Panc1 (cell line): ENCODE measurements around the gene ENGASE. TPM values are rescaled to one million over a fixed set of nuclear protein-coding genes. Genes with fewer than 3 reads are reported as not detected.

Experiments
- ATAC-seq: fragments of 200-7000 bp; cut with Tn5 transposase; 2 replicates; pipeline ENCODE4 v1.9.1; 2020; ENCODE audit warnings: mild to moderate bottlenecking, moderate library complexity
- Bru-seq: library from RNA; stranded (reverse); fragments of 400-500 nt; gene quantifications from one replicate; lab custom pipeline; 2021; lab: Mats Ljungman, UMichigan
- BruChase-seq, 2 experiments: library from RNA; stranded (reverse); fragments of 400-500 nt; gene quantifications; one replicate each; lab custom pipeline; 2021; lab: Mats Ljungman, UMichigan
- BruUV-seq: library from RNA; stranded (reverse); fragments of 400-500 nt; replicated peaks from 2 replicates; lab custom pipeline; 2021; lab: Mats Ljungman, UMichigan
- CTCF ChIA-PET: fragments of 300-600 bp; sonication (Branson Sonifier 250); formaldehyde crosslinking; loops from one replicate; lab custom pipeline; 2022; ENCODE audit warnings: antibody characterized with exemption; lab: Charles Lee
- POLR2A ChIA-PET: fragments of 300-600 bp; sonication (Branson Sonifier 250); formaldehyde crosslinking; loops from one replicate; lab custom pipeline; 2022; ENCODE audit warnings: antibody characterized with exemption; lab: Charles Lee
- DNase-seq: peaks from one replicate; pipeline ENCODE4 v3.0.0-alpha.2; 2010; ENCODE audit warnings: low read depth, low spot score
- H3K27ac ChIP-seq: 2 replicates; pipeline ENCODE4 v1.5.1; 2011; ENCODE audit warnings: mild to moderate bottlenecking, low read length, inconsistent platforms
- H3K27me3 ChIP-seq: fragments of 200-500 bp; sonication (Bioruptor generic); 2 replicates; pipeline ENCODE4 v1.6.0; 2014; ENCODE audit warnings: low read length, inconsistent platforms; ENCODE audit not compliant: control insufficient read depth, insufficient read depth
- H3K36me3 ChIP-seq: fragments of 200-500 bp; sonication (Bioruptor generic); 2 replicates; pipeline ENCODE4 v1.5.1; 2014; ENCODE audit warnings: inconsistent platforms, mild to moderate bottlenecking, low read length, moderate library complexity; ENCODE audit not compliant: control insufficient read depth, insufficient read depth
- H3K4me1 ChIP-seq: 2 replicates; pipeline ENCODE4 v1.5.1; 2011; ENCODE audit warnings: inconsistent platforms, mild to moderate bottlenecking, low read length, moderate library complexity; ENCODE audit not compliant: control insufficient read depth, insufficient read depth
- H3K4me3 ChIP-seq, 2 experiments: 2 replicates each; pipeline ENCODE4 v1.5.1; 2011 to 2012; ENCODE audit warnings: low read depth in 2 of 2, low read length in 2 of 2, mild to moderate bottlenecking in 2 of 2, inconsistent platforms in 1 of 2, moderate library complexity in 1 of 2
- H3K9me3 ChIP-seq: fragments of 200-500 bp; sonication (Bioruptor generic); 2 replicates; pipeline ENCODE4 v1.5.1; 2014; ENCODE audit warnings: low read depth, mild to moderate bottlenecking, inconsistent platforms, low read length, moderate library complexity; ENCODE audit not compliant: control insufficient read depth, insufficient read depth
- POLR2AphosphoS5 ChIP-seq: IDR thresholded peaks from 2 replicates; pipeline ENCODE4 v1.6.1; 2012; ENCODE audit warnings: mild to moderate bottlenecking, low read depth, low read length, moderate library complexity
- SIN3A ChIP-seq: IDR thresholded peaks from 2 replicates; pipeline ENCODE4 v1.6.1; 2012; ENCODE audit warnings: low read depth, mild to moderate bottlenecking, low read length, moderate library complexity, borderline replicate concordance; ENCODE audit not compliant: insufficient read depth
- TCF7L2 ChIP-seq: IDR thresholded peaks from 2 replicates; pipeline ENCODE4 v1.6.1; 2011; ENCODE audit warnings: mild to moderate bottlenecking, low read depth, low read length, inconsistent platforms
- in situ Hi-C: cut with HindIII; loops from 2 replicates; pipeline ENCODE4 v1.10.0; 2016; ENCODE audit warnings: low sequenced_read_pairs, low pct_unique_long_range_greater_than_20kb
- intact Hi-C: fragments of 100-400 bp; cut with micrococcal nuclease; formaldehyde crosslinking; loops from one replicate; pipeline ENCODE4 v1.10.0; 2022; ENCODE audit not compliant: unreplicated experiment
- long read RNA-seq: library from polyadenylated mRNA; unstranded; transcript quantifications from one replicate; pipeline ENCODE4 v2.0.0, GENCODE V29; 2021; ENCODE audit not compliant: unreplicated experiment
- polyA plus RNA-seq: library from polyadenylated mRNA; unstranded; fragments of >200 nt; gene quantifications from one replicate; pipeline ENCODE4 v1.2.1, GENCODE V29; 2012; ENCODE audit warnings: missing spikeins; ENCODE audit not compliant: insufficient read length
- total RNA-seq: library from RNA; stranded (reverse); gene quantifications from one replicate; pipeline ENCODE4 v1.2.1, GENCODE V29; 2021; ENCODE audit not compliant: unreplicated experiment
- TF ChIP-seq, protein P1 (sequence below), 2 experiments: IDR thresholded peaks; 2 replicates each; pipeline ENCODE4 v1.6.1; 2011 to 2012; ENCODE audit warnings: low read depth in 2 of 2, control low read depth in 1 of 2, low read length in 1 of 2, mild to moderate bottlenecking in 1 of 2, moderate library complexity in 1 of 2; ENCODE audit not compliant: insufficient read depth in 1 of 2
- TF ChIP-seq, protein P2 (sequence below): fragments of 450-650 bp; IDR thresholded peaks from 2 replicates; pipeline ENCODE4 v1.5.1; 2017; ENCODE audit warnings: mild to moderate bottlenecking

ENGASE gene, protein sequence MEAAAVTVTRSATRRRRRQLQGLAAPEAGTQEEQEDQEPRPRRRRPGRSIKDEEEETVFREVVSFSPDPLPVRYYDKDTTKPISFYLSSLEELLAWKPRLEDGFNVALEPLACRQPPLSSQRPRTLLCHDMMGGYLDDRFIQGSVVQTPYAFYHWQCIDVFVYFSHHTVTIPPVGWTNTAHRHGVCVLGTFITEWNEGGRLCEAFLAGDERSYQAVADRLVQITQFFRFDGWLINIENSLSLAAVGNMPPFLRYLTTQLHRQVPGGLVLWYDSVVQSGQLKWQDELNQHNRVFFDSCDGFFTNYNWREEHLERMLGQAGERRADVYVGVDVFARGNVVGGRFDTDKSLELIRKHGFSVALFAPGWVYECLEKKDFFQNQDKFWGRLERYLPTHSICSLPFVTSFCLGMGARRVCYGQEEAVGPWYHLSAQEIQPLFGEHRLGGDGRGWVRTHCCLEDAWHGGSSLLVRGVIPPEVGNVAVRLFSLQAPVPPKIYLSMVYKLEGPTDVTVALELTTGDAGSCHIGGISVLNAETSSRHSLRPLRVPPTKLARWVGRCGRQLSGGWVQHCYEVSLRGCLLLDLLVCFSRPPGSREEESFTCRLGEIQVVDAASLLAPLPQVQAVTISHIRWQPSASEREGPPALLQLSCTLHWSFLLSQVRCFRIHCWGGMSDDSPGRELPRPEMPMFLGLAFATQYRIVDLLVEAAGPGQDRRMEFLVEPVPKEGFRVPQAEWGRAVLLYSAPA
- 32.3 TPM for total RNA-seq
- polyA plus RNA-seq, result 20.4 TPM
- Bru-seq, nascent RNA, result percentile 53 among the genes with signal in this experiment
- BruChase-seq, experiment 1, labeled RNA remaining after a 2-hour chase, result percentile 63 among the genes with signal in this experiment
- BruChase-seq, experiment 2, labeled RNA remaining after a 6-hour chase, result percentile 62 among the genes with signal in this experiment
- long read RNA-seq, transcript ENGASE-205 (14 exons, 2,579 nt), result major isoform, 6 of 54 reads
- long read RNA-seq, partial matches to known transcripts, result 38 of 54 reads
- long read RNA-seq, other reads (novel, unspliced or antisense), result 10 of 54 reads

DNA sequence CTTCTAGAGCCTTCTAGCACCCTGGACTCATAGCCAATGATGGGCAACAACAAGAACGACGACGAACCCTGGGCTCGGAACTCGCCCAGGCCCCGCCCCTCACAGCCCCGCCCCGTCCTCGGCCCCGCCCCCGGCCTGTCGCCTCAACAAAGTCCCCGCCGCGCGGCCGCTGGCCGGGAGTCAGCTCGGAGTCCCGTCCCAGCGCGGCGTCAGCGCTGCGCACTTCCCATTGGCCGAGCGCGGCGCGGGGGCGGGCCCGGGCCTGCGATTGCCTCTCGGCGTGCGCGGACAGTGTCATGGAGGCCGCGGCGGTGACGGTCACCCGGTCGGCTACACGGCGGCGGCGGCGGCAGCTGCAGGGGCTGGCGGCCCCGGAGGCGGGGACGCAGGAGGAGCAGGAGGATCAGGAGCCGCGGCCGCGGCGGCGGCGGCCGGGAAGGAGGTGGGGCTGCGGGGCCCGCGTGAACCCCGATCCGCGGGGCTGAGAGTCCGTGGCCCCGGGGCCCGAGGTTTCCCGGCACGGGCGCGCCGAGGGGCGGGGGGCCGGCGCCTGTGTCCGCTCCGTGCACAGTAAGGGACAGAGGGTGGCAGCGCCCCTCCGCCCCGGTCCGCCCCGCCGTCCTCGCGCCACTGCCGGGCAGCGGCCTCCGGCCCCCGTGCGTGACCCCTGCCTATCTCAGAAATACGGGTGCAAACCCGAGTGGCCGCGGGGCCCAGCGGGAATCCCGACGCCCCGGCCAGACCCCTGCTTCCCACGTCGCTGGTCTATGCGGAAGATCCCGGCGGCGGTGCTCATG is at the start of gene ENGASE:
Gene ENGASE (plus strand): TSS at position 176 of the 797 bp plus-strand sequence. CDS start 121 bp downstream, at position 297.
- no TSS peak for BruUV-seq
- Histone ChIP-seq H3K4me3 (peak within 1 kb of the TSS; percentile 66 to 67), H3K4me1 (peaks cover 5% of the 10 kb centered on the region; the same call in 1 of the 2 replicates), H3K27me3 (no peaks in the 10 kb centered on the region), H3K36me3 (no peaks in the 10 kb centered on the region), H3K9me3 (no peaks in the 10 kb centered on the region), H3K27ac (peak within 1 kb of the TSS; percentile 77)
- in situ Hi-C loops, result no loop called here
- DNase-seq (no peak), ATAC-seq (peak; percentile 99)
- intact Hi-C loops, result no loop called here
- ChIA-PET POLR2A (interaction anchor here (0.6 to 0.7 kb wide), 2 partner anchors 12 to 448 kb away, joined by 3 to 8 read pairs; no protein-coding TSS in a partner anchor), CTCF (interaction anchor here (0.6 to 1.2 kb wide), 5 partner anchors 24 to 319 kb away, joined by 3 to 7 read pairs (median 4); no protein-coding TSS in a partner anchor)
- peak; percentile 44; the same call in 1 of the 2 replicates for TF ChIP-seq POLR2AphosphoS5
- TF ChIP-seq, protein P1, sequence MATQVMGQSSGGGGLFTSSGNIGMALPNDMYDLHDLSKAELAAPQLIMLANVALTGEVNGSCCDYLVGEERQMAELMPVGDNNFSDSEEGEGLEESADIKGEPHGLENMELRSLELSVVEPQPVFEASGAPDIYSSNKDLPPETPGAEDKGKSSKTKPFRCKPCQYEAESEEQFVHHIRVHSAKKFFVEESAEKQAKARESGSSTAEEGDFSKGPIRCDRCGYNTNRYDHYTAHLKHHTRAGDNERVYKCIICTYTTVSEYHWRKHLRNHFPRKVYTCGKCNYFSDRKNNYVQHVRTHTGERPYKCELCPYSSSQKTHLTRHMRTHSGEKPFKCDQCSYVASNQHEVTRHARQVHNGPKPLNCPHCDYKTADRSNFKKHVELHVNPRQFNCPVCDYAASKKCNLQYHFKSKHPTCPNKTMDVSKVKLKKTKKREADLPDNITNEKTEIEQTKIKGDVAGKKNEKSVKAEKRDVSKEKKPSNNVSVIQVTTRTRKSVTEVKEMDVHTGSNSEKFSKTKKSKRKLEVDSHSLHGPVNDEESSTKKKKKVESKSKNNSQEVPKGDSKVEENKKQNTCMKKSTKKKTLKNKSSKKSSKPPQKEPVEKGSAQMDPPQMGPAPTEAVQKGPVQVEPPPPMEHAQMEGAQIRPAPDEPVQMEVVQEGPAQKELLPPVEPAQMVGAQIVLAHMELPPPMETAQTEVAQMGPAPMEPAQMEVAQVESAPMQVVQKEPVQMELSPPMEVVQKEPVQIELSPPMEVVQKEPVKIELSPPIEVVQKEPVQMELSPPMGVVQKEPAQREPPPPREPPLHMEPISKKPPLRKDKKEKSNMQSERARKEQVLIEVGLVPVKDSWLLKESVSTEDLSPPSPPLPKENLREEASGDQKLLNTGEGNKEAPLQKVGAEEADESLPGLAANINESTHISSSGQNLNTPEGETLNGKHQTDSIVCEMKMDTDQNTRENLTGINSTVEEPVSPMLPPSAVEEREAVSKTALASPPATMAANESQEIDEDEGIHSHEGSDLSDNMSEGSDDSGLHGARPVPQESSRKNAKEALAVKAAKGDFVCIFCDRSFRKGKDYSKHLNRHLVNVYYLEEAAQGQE (IDR thresholded peaks at IDR 0.05; ENCODE audit: insufficient read depth in 1 of 2, low read depth in 2 of 2, low read length in 1 of 2), result no peak
- TF ChIP-seq SIN3A, result peak; percentile 45; the same call in 1 of the 2 replicates
- peak; percentile 74; the same call in 1 of the 2 replicates for TF ChIP-seq TCF7L2
- TF ChIP-seq, protein P2, sequence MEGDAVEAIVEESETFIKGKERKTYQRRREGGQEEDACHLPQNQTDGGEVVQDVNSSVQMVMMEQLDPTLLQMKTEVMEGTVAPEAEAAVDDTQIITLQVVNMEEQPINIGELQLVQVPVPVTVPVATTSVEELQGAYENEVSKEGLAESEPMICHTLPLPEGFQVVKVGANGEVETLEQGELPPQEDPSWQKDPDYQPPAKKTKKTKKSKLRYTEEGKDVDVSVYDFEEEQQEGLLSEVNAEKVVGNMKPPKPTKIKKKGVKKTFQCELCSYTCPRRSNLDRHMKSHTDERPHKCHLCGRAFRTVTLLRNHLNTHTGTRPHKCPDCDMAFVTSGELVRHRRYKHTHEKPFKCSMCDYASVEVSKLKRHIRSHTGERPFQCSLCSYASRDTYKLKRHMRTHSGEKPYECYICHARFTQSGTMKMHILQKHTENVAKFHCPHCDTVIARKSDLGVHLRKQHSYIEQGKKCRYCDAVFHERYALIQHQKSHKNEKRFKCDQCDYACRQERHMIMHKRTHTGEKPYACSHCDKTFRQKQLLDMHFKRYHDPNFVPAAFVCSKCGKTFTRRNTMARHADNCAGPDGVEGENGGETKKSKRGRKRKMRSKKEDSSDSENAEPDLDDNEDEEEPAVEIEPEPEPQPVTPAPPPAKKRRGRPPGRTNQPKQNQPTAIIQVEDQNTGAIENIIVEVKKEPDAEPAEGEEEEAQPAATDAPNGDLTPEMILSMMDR, result no peak
